Measurements from ENCODE around the gene ABTB2. TPM values are rescaled to one million over a fixed set of nuclear protein-coding genes. Genes with fewer than 3 reads are reported as not detected.

The ABTB2 gene
- total and polyA plus RNA-seq, 2 of the 8 experiments (the other 6 are each of a cell fraction or from before 2014, with no cell fraction given): 7.7 to 10.2 TPM

- H4K5ac ChIP-seq (ENCODE audit: insufficient read length, low read depth, low read length): no peak overlapping the region
- POLR2A ChIA-PET (ENCODE audit: partially characterized antibody): interaction anchor here (0.7 to 1.6 kb wide), 3 partner anchors 16 to 44 kb away, joined by 3 read pairs; no protein-coding TSS in a partner anchor
- H3K36me3 ChIP-seq (ENCODE audit: control insufficient read depth in 2 of 4, insufficient read depth in 4 of 4, low read length in 3 of 4): peaks cover 0 to 3% (median 1%) of the 10 kb centered on the region in 4 experiments; a peak in 1 of 8 replicates
- H2BK5ac ChIP-seq (ENCODE audit: low read depth, low read length): no peak overlapping the region
- no peak overlapping the region for H2AK5ac ChIP-seq (ENCODE audit: low read depth, low read length)
- H3K4ac ChIP-seq (replicated peaks; ENCODE audit: insufficient read length, low read depth, low read length): no peak overlapping the region
- no peaks in the 10 kb centered on the region for H3K9me3 ChIP-seq (ENCODE audit: insufficient read depth in 2 of 2, low read depth in 1 of 2, low read length in 1 of 2)
- no peaks in the 10 kb centered on the region for H3K27me3 ChIP-seq (replicated peaks in 1 of 4; ENCODE audit: control insufficient read depth in 3 of 4, extremely low read depth in 1 of 4, insufficient read depth in 3 of 4, low read length in 3 of 4)
- DNase-seq (ENCODE audit: low read depth in 1 of 2, low spot score in 2 of 2) (no peak), FAIRE-seq (no peak)
- no peak overlapping the region for H3K23ac ChIP-seq (ENCODE audit: insufficient read length)
- no peaks in the 10 kb centered on the region for H3K23me2 ChIP-seq (ENCODE audit: low read depth, low read length)
- H4K20me1 ChIP-seq (replicated peaks in 1 of 2; ENCODE audit: control insufficient read depth in 1 of 2, insufficient read depth in 2 of 2, low read length in 2 of 2): peaks cover 14 to 20% of the 10 kb centered on the region in 2 experiments
- H3K79me1 ChIP-seq (ENCODE audit: low read depth, low read length): no peaks in the 10 kb centered on the region
- H2BK120ac ChIP-seq (replicated peaks; ENCODE audit: low read depth, low read length): no peak overlapping the region
- no peak overlapping the region for H4K8ac ChIP-seq (ENCODE audit: extremely low read depth, insufficient read depth, low read length)
- H2BK20ac ChIP-seq (ENCODE audit: low read length): no peak overlapping the region
- no peak overlapping the region for H3K56ac ChIP-seq (replicated peaks; ENCODE audit: insufficient read length, low read depth, low read length)
- no peak overlapping the region for H3K14ac ChIP-seq (ENCODE audit: insufficient read length)
- H3K4me1 ChIP-seq (replicated peaks in 1 of 4; ENCODE audit: control insufficient read depth in 3 of 4, insufficient read depth in 4 of 4, low read length in 3 of 4): no peaks in the 10 kb centered on the region
- no peak overlapping the region for H3K4me2 ChIP-seq (ENCODE audit: insufficient read depth in 1 of 2, low read depth in 2 of 2, low read length in 2 of 2)
- H4K91ac ChIP-seq (replicated peaks; ENCODE audit: insufficient read length, low read length): no peak overlapping the region
- no peak overlapping the region for H2AFZ ChIP-seq (ENCODE audit: low read length)
- no peak overlapping the region for H2BK12ac ChIP-seq (ENCODE audit: low read depth, low read length)
- H3K18ac ChIP-seq (ENCODE audit: extremely low read depth, low read length): no peak overlapping the region
- no peak overlapping the region for H3K9ac ChIP-seq (replicated peaks in 1 of 4; ENCODE audit: extremely low read depth in 1 of 4, low read depth in 3 of 4, low read length in 3 of 4)
- no peak overlapping the region for H3K4me3 ChIP-seq (ENCODE audit: extremely low read depth in 1 of 4, insufficient read depth in 2 of 4, low read depth in 3 of 4, low read length in 4 of 4)
- CTCF ChIA-PET (ENCODE audit: partially characterized antibody): interaction anchor here (0.6 to 11.3 kb wide), 6 partner anchors 8 to 347 kb away, joined by 3 to 89 read pairs (median 4); no protein-coding TSS in a partner anchor
- WGBS, 2 experiments (ENCODE audit: extremely low coverage in 1 of 2, insufficient coverage in 1 of 2, insufficient read length in 1 of 2, insufficient replicate concordance in 2 of 2, low coverage in 1 of 2, low lambda C conversion rate in 2 of 2, missing lambda C conversion rate in 1 of 2): 89% methylated on average over 15 of the region's 15 CpGs; no CpG with 5 or more reads in 1 of the 2 experiments
- no peak overlapping the region for H2BK15ac ChIP-seq (ENCODE audit: low read length)
- H3K79me2 ChIP-seq (ENCODE audit: control insufficient read depth in 1 of 2, insufficient read depth in 2 of 2, low read length in 2 of 2): no peaks in the 10 kb centered on the region
- no peak overlapping the region for H3K27ac ChIP-seq (ENCODE audit: low read depth, low read length)
- no peak for TF ChIP-seq E2F6 (IDR thresholded peaks at IDR 0.05)
- no peak for TF ChIP-seq MAX (IDR thresholded peaks at IDR 0.05)
- no peak for TF ChIP-seq PHF8 (conservative IDR thresholded peaks at IDR 0.05; ENCODE audit: low read depth, low read length)
- no peak for TF ChIP-seq SP1 (IDR thresholded peaks at IDR 0.05; ENCODE audit: low read depth, low read length)
- no peak for TF ChIP-seq ATF2 (IDR thresholded peaks at IDR 0.05; ENCODE audit: low read length)
- TF ChIP-seq SIRT6 (IDR thresholded peaks at IDR 0.05; ENCODE audit: low read length): no peak
- no peak for TF ChIP-seq CHD1 (IDR thresholded peaks at IDR 0.05; ENCODE audit: low read depth, low read length)
- no peak for TF ChIP-seq BCL11A (IDR thresholded peaks at IDR 0.05; ENCODE audit: low read depth in 2 of 2, low read length in 2 of 2)
- TF ChIP-seq MAFK (IDR thresholded peaks at IDR 0.05; ENCODE audit: low read depth, low read length): no peak
- no peak for TF ChIP-seq HDAC6 (IDR thresholded peaks at IDR 0.05; ENCODE audit: low read depth, low read length)
- no peak for TF ChIP-seq YY1 (IDR thresholded peaks at IDR 0.05; ENCODE audit: low read depth, low read length)
These were observed 202.6 kb downstream of the ABTB2 start for GRCh38 chr11:34155057-34155756.
